Measurements from ENCODE around the gene PCBP3.

The PCBP3 gene

GRCh38 chr21:45962531-45963231 is 319.2 kb downstream of the PCBP3 start:
- POLR2A ChIA-PET: no interaction called here
- no peak for DNase-seq
- Histone ChIP-seq H3K4me3 (ENCODE audit: control insufficient read depth in 1 of 7, extremely low read depth in 1 of 7, insufficient read depth in 4 of 7, low read depth in 2 of 7, low read length in 6 of 7) (no peak overlapping the region), H3K36me3 (ENCODE audit: control insufficient read depth in 4 of 4, insufficient read depth in 4 of 4, low read length in 3 of 4) (no peaks in the 10 kb centered on the region), H3K27ac (ENCODE audit: insufficient read depth in 1 of 2, low read depth in 1 of 2, low read length in 2 of 2, poor library complexity in 1 of 2, severe bottlenecking in 2 of 2) (no peak overlapping the region), H3K9me3 (ENCODE audit: control extremely low read depth in 1 of 5, control insufficient read depth in 4 of 5, insufficient read depth in 2 of 5, low read depth in 1 of 5, low read length in 4 of 5) (peaks cover 0 to 17% (median 12%) of the 10 kb centered on the region in 5 experiments), H3K4me1 (ENCODE audit: control extremely low read depth in 1 of 4, control insufficient read depth in 4 of 4, insufficient read depth in 4 of 4, low read length in 3 of 4) (no peaks in the 10 kb centered on the region), H3K27me3 (replicated peaks in 2 of 5; ENCODE audit: control insufficient read depth in 4 of 5, insufficient read depth in 5 of 5, low read length in 4 of 5) (peaks cover 0 to 5% (median 4%) of the 10 kb centered on the region in 5 experiments)
- 97% methylated on average over 4 of the region's 4 CpGs for whole genome bisulfite sequencing (ENCODE audit: insufficient coverage)
- CTCF ChIA-PET: no interaction called here

- Histone ChIP-seq H3K36me3 (ENCODE audit: control insufficient read depth in 4 of 4, insufficient read depth in 4 of 4, low read length in 3 of 4) (no peaks in the 10 kb centered on the region), H3K27ac (ENCODE audit: insufficient read depth in 1 of 2, low read depth in 1 of 2, low read length in 2 of 2, poor library complexity in 1 of 2, severe bottlenecking in 2 of 2) (no peak overlapping the region), H3K27me3 (replicated peaks in 2 of 5; ENCODE audit: control insufficient read depth in 4 of 5, insufficient read depth in 5 of 5, low read length in 4 of 5) (peaks cover 0 to 5% (median 4%) of the 10 kb centered on the region in 5 experiments), H3K4me1 (ENCODE audit: control extremely low read depth in 1 of 4, control insufficient read depth in 4 of 4, insufficient read depth in 4 of 4, low read length in 3 of 4) (no peaks in the 10 kb centered on the region), H3K4me3 (ENCODE audit: control insufficient read depth in 1 of 7, extremely low read depth in 1 of 7, insufficient read depth in 4 of 7, low read depth in 2 of 7, low read length in 6 of 7) (no peak overlapping the region), H3K9me3 (ENCODE audit: control extremely low read depth in 1 of 5, control insufficient read depth in 4 of 5, insufficient read depth in 2 of 5, low read depth in 1 of 5, low read length in 4 of 5) (peaks cover 0 to 17% (median 12%) of the 10 kb centered on the region in 5 experiments)
- CTCF ChIA-PET: no interaction called here
- POLR2A ChIA-PET: no interaction called here
- DNase-seq: no peak
- WGBS (ENCODE audit: insufficient coverage): 80% methylated on average over 1 of the region's 3 CpGs
Measured at GRCh38 chr21:45963232-45963570, 319.7 kb downstream of the PCBP3 start.

GRCh38 chr21:45964649-45965048 is 321.1 kb downstream of the PCBP3 start:
- WGBS (ENCODE audit: insufficient coverage): 44% methylated on average over 1 of the region's 1 CpG
- CTCF ChIA-PET: no interaction called here
- no peak for DNase-seq

GRCh38 chr21:45965084-45965809 is 321.7 kb downstream of the PCBP3 start:
- ChIA-PET CTCF (no interaction called here), POLR2A (no interaction called here)
- 98% methylated on average over 4 of the region's 4 CpGs for WGBS (ENCODE audit: insufficient coverage)
- Histone ChIP-seq H3K4me1 (ENCODE audit: control extremely low read depth in 1 of 4, control insufficient read depth in 4 of 4, insufficient read depth in 4 of 4, low read length in 3 of 4) (no peaks in the 10 kb centered on the region), H3K36me3 (ENCODE audit: control insufficient read depth in 4 of 4, insufficient read depth in 4 of 4, low read length in 3 of 4) (no peaks in the 10 kb centered on the region), H3K27me3 (replicated peaks in 2 of 5; ENCODE audit: control insufficient read depth in 4 of 5, insufficient read depth in 5 of 5, low read length in 4 of 5) (peaks cover 0 to 1% (median 0%) of the 10 kb centered on the region in 5 experiments), H3K4me3 (ENCODE audit: control insufficient read depth in 1 of 7, extremely low read depth in 1 of 7, insufficient read depth in 4 of 7, low read depth in 2 of 7, low read length in 6 of 7) (no peak overlapping the region), H3K9me3 (ENCODE audit: control extremely low read depth in 1 of 5, control insufficient read depth in 4 of 5, insufficient read depth in 2 of 5, low read depth in 1 of 5, low read length in 4 of 5) (peaks cover 0 to 17% (median 10%) of the 10 kb centered on the region in 5 experiments), H3K27ac (ENCODE audit: insufficient read depth in 1 of 2, low read depth in 1 of 2, low read length in 2 of 2, poor library complexity in 1 of 2, severe bottlenecking in 2 of 2) (no peak overlapping the region)
- DNase-seq: no peak

More at GRCh38 chr21:45964649-45965048, 321.1 kb downstream of the PCBP3 start:
- H3K4me3 ChIP-seq (ENCODE audit: control insufficient read depth in 1 of 7, extremely low read depth in 1 of 7, insufficient read depth in 4 of 7, low read depth in 2 of 7, low read length in 6 of 7): no peak overlapping the region
- H3K36me3 ChIP-seq (ENCODE audit: control insufficient read depth in 4 of 4, insufficient read depth in 4 of 4, low read length in 3 of 4): no peaks in the 10 kb centered on the region
- H3K27ac ChIP-seq (ENCODE audit: insufficient read depth in 1 of 2, low read depth in 1 of 2, low read length in 2 of 2, poor library complexity in 1 of 2, severe bottlenecking in 2 of 2): no peak overlapping the region
- H3K9me3 ChIP-seq (ENCODE audit: control extremely low read depth in 1 of 5, control insufficient read depth in 4 of 5, insufficient read depth in 2 of 5, low read depth in 1 of 5, low read length in 4 of 5): peaks cover 0 to 17% (median 12%) of the 10 kb centered on the region in 5 experiments
- POLR2A ChIA-PET: no interaction called here
- H3K27me3 ChIP-seq (replicated peaks in 2 of 5; ENCODE audit: control insufficient read depth in 4 of 5, insufficient read depth in 5 of 5, low read length in 4 of 5): peaks cover 0 to 5% (median 0%) of the 10 kb centered on the region in 5 experiments
- H3K4me1 ChIP-seq (ENCODE audit: control extremely low read depth in 1 of 4, control insufficient read depth in 4 of 4, insufficient read depth in 4 of 4, low read length in 3 of 4): no peaks in the 10 kb centered on the region

GRCh38 chr21:45966791-45967394 is 323.4 kb downstream of the PCBP3 start:
- ChIA-PET POLR2A (no interaction called here), CTCF (no interaction called here)
- peaks cover 0 to 13% (median 5%) of the 10 kb centered on the region in 5 experiments for H3K9me3 ChIP-seq (ENCODE audit: control extremely low read depth in 1 of 5, control insufficient read depth in 4 of 5, insufficient read depth in 2 of 5, low read depth in 1 of 5, low read length in 4 of 5)
- H3K4me3 ChIP-seq (ENCODE audit: control insufficient read depth in 1 of 7, extremely low read depth in 1 of 7, insufficient read depth in 4 of 7, low read depth in 2 of 7, low read length in 6 of 7): no peak overlapping the region
- H3K27me3 ChIP-seq (replicated peaks in 2 of 5; ENCODE audit: control insufficient read depth in 4 of 5, insufficient read depth in 5 of 5, low read length in 4 of 5): peaks cover 0 to 11% (median 1%) of the 10 kb centered on the region in 5 experiments
- no peak for DNase-seq
- no peaks in the 10 kb centered on the region for H3K36me3 ChIP-seq (ENCODE audit: control insufficient read depth in 4 of 4, insufficient read depth in 4 of 4, low read length in 3 of 4)
- 88% methylated on average over 3 of the region's 9 CpGs for WGBS (ENCODE audit: insufficient coverage)
- no peaks in the 10 kb centered on the region for H3K4me1 ChIP-seq (ENCODE audit: control extremely low read depth in 1 of 4, control insufficient read depth in 4 of 4, insufficient read depth in 4 of 4, low read length in 3 of 4)
- no peak overlapping the region for H3K27ac ChIP-seq (ENCODE audit: insufficient read depth in 1 of 2, low read depth in 1 of 2, low read length in 2 of 2, poor library complexity in 1 of 2, severe bottlenecking in 2 of 2)

- Histone ChIP-seq H3K4me1 (ENCODE audit: control extremely low read depth in 1 of 4, control insufficient read depth in 4 of 4, insufficient read depth in 4 of 4, low read length in 3 of 4) (peaks cover 0 to 30% (median 27%) of the 10 kb centered on the region in 4 experiments), H3K36me3 (ENCODE audit: control insufficient read depth in 4 of 4, insufficient read depth in 4 of 4, low read length in 3 of 4) (no peaks in the 10 kb centered on the region), H3K27me3 (replicated peaks in 2 of 5; ENCODE audit: control insufficient read depth in 4 of 5, insufficient read depth in 5 of 5, low read length in 4 of 5) (peaks cover 0 to 41% (median 17%) of the 10 kb centered on the region in 5 experiments), H3K27ac (ENCODE audit: insufficient read depth in 1 of 2, low read depth in 1 of 2, low read length in 2 of 2, poor library complexity in 1 of 2, severe bottlenecking in 2 of 2) (no peak overlapping the region), H3K9me3 (ENCODE audit: control extremely low read depth in 1 of 5, control insufficient read depth in 4 of 5, insufficient read depth in 2 of 5, low read depth in 1 of 5, low read length in 4 of 5) (peaks cover 0 to 2% (median 0%) of the 10 kb centered on the region in 5 experiments), H3K4me3 (ENCODE audit: control insufficient read depth in 1 of 7, extremely low read depth in 1 of 7, insufficient read depth in 4 of 7, low read depth in 2 of 7, low read length in 6 of 7) (no peak overlapping the region)
- WGBS (ENCODE audit: insufficient coverage): 78% methylated on average over 19 of the region's 22 CpGs
- ChIA-PET POLR2A (interaction anchor here (0.6 kb wide), 1 partner anchor 76 kb away, joined by 3 read pairs; no protein-coding TSS in a partner anchor), CTCF (interaction anchor here (0.6 to 6.1 kb wide), 13 partner anchors 10 to 669 kb away, joined by 3 to 38 read pairs (median 3); partner anchors contain the start of gene MCM3AP)
- no peak for DNase-seq
Measured at GRCh38 chr21:45969921-45970673, 326.6 kb downstream of the PCBP3 start.

All from common myeloid progenitor, CD34-positive (primary cell).